ENCODE results near the gene RICTOR. TPM values are rescaled to one million over a fixed set of nuclear protein-coding genes. Genes with fewer than 3 reads are reported as not detected.

Gene RICTOR
- total and polyA plus RNA-seq, 9 of the 15 experiments (the other 6 are each of a cell fraction or from before 2014, with no cell fraction given), result 13.9 to 46.6 (median 22.6) TPM

DNA sequence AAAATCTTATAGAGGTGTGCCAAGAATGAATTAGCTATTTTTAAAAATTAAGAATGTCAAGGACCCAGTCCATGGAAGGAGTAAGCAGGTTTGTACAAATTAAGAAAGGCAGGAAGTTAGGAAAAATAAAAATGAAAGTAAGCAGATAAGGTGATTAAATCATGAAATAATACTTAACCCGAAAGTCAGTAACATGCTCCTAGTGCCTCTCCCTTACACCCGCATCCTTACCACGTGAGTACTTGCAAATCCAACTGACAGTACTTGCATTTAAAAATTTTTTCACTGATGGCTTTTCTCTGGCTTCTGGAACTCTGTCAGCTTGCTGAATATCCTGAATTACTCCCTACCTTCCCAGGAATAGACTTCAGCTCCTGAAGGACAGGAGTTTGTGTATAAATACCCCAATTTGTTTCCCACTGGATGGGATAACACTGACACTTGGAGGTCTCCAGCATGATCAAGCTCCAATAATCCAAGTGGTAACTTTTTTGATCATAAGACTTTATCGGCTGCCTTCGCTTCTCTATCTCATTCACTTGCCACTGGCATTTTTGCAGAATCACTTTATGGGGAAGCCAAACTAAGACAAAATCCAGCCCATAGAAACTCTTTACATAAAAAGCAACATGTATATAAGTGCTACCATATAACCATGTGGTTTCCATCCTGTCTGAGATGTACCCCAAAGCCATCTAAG, 41.6 kb upstream of the RICTOR start (continued):
- TF ChIP-seq, protein P1, sequence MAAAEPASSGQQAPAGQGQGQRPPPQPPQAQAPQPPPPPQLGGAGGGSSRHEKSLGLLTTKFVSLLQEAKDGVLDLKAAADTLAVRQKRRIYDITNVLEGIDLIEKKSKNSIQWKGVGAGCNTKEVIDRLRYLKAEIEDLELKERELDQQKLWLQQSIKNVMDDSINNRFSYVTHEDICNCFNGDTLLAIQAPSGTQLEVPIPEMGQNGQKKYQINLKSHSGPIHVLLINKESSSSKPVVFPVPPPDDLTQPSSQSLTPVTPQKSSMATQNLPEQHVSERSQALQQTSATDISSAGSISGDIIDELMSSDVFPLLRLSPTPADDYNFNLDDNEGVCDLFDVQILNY (CRISPR knock-in tag; IDR thresholded peaks at IDR 0.05), result no peak
- TF ChIP-seq THRAP3 (IDR thresholded peaks at IDR 0.05; ENCODE audit: borderline replicate concordance), result no peak
- TF ChIP-seq, protein P2, sequence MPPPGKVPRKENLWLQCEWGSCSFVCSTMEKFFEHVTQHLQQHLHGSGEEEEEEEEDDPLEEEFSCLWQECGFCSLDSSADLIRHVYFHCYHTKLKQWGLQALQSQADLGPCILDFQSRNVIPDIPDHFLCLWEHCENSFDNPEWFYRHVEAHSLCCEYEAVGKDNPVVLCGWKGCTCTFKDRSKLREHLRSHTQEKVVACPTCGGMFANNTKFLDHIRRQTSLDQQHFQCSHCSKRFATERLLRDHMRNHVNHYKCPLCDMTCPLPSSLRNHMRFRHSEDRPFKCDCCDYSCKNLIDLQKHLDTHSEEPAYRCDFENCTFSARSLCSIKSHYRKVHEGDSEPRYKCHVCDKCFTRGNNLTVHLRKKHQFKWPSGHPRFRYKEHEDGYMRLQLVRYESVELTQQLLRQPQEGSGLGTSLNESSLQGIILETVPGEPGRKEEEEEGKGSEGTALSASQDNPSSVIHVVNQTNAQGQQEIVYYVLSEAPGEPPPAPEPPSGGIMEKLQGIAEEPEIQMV (tag; conservative IDR thresholded peaks at IDR 0.05; ENCODE audit: low read depth), result no peak
- 0 out of 4 replicates have a peak, but pooled peaks of 1 of the 2 experiments have one; percentile 22 for TF ChIP-seq CSDE1 (IDR thresholded peaks at IDR 0.05)

DNA sequence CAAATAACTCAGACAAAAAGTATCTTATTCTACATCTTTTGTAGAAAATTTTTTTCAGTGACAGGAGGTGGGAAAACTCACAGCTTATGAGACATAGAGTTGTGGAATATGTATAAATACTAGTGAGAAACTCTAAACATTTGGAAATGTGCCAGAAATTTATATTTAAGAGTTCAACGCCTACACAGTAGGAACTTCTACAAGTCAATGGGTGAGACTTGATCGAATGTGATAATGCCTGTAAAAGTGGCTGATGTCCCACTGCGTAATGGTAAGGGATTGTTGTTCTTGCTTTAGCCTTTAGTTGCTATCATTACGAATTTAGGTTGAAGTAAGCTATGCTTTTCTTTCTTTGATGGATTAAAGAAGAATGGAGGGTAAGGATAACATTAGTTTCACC, 40.0 kb upstream of the RICTOR start:
- BruUV-seq (replicated peaks), result no TSS peak
- Histone ChIP-seq H3K36me3 (ENCODE audit: control insufficient read depth, insufficient read depth, low read length) (no peaks in the 10 kb centered on the region), H3K79me2 (ENCODE audit: control insufficient read depth, insufficient read depth, low read length) (no peaks in the 10 kb centered on the region), H3K27ac (ENCODE audit: extremely low read depth, low read depth, low read length) (peak overlapping the region; percentile 0; the same call in 1 of the 3 replicates), H4K20me1 (replicated peaks; ENCODE audit: control insufficient read depth, insufficient read depth, low read length) (no peaks in the 10 kb centered on the region), H3K9ac (ENCODE audit: insufficient read depth in 1 of 2, low read depth in 2 of 2, low read length in 2 of 2) (no peak overlapping the region), H3K9me1 (ENCODE audit: control insufficient read depth, insufficient read depth, low read length) (no peaks in the 10 kb centered on the region), H3K4me3 (no peak overlapping the region), H3K4me2 (ENCODE audit: insufficient read depth, low read length) (no peak overlapping the region), H3K27me3 (ENCODE audit: control insufficient read depth in 2 of 2, insufficient read depth in 2 of 2, low read length in 2 of 2) (no peaks in the 10 kb centered on the region), H2AFZ (ENCODE audit: low read depth, low read length) (peak overlapping the region; percentile 26), H3K9me3 (replicated peaks; ENCODE audit: control insufficient read depth, insufficient read depth, low read depth, low read length) (no peaks in the 10 kb centered on the region), H3K4me1 (replicated peaks in 1 of 2; ENCODE audit: control insufficient read depth in 2 of 2, insufficient read depth in 2 of 2, low read length in 2 of 2) (peaks cover 10 to 48% of the 10 kb centered on the region in 2 experiments)
- ATAC-seq (peak; percentile 15; the same call in 2 of the 3 replicates), FAIRE-seq (peak; percentile 72), DNase-seq (ENCODE audit: extremely low read depth in 1 of 4, low spot score in 3 of 4) (peak in 2 of 4 experiments; percentile 33 to 52)
- CTCF ChIA-PET (ENCODE audit: low intra/inter-chr PET ratio), result no interaction called here
- in situ Hi-C loops (cut with MboI), result no loop called here
- POLR2A ChIA-PET, result interaction anchor here (0.6 to 1.1 kb wide), 3 partner anchors 34 to 252 kb away, joined by 3 read pairs; no protein-coding TSS in a partner anchor
- 13% methylated on average over 4 of the region's 4 CpGs for WGBS (ENCODE audit: insufficient coverage, low coverage, missing lambda C conversion rate)
- intact Hi-C loops (cut with micrococcal nuclease), result no loop called here
- TF ChIP-seq, protein P3, sequence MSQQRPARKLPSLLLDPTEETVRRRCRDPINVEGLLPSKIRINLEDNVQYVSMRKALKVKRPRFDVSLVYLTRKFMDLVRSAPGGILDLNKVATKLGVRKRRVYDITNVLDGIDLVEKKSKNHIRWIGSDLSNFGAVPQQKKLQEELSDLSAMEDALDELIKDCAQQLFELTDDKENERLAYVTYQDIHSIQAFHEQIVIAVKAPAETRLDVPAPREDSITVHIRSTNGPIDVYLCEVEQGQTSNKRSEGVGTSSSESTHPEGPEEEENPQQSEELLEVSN (IDR thresholded peaks at IDR 0.05; ENCODE audit: borderline replicate concordance in 1 of 2, extremely low read depth in 1 of 2, insufficient read depth in 1 of 2, insufficient read length in 1 of 2, low read depth in 1 of 2, low read length in 1 of 2, poor library complexity in 1 of 2, severe bottlenecking in 1 of 2), result no peak
- TF ChIP-seq, protein P4, sequence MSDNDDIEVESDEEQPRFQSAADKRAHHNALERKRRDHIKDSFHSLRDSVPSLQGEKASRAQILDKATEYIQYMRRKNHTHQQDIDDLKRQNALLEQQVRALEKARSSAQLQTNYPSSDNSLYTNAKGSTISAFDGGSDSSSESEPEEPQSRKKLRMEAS (CRISPR knock-in tag; IDR thresholded peaks at IDR 0.05), result no peak
- no peak for TF ChIP-seq SUPT5H (IDR thresholded peaks at IDR 0.05)
- TF ChIP-seq ZNF165 (CRISPR knock-in tag; IDR thresholded peaks at IDR 0.05; ENCODE audit: borderline replicate concordance), result no peak
- no peak for TF ChIP-seq CBX8 (IDR thresholded peaks at IDR 0.05; ENCODE audit: borderline replicate concordance, extremely low read depth, low read depth, low read length, poor library complexity, severe bottlenecking)
- TF ChIP-seq GTF2F1 (IDR thresholded peaks at IDR 0.05; ENCODE audit: low read depth, low read length), result no peak
- TF ChIP-seq SMARCA4 (IDR thresholded peaks at IDR 0.05), result no peak
- peak; percentile 73 for TF ChIP-seq EGR1 (conservative IDR thresholded peaks at IDR 0.05)
